ENCODE results near the gene GPSM1.

GPSM1 gene

GRCh38 chr9:136402067-136402466 lies 74.7 kb downstream of the GPSM1 start:
- DNase-seq, result no peak
- no peak overlapping the region for H3K9ac ChIP-seq (ENCODE audit: low read depth, low read length)

GRCh38 chr9:136403538-136403914 lies 76.2 kb downstream of the GPSM1 start:
- no peak for TF ChIP-seq EZH2 (IDR thresholded peaks at IDR 0.05; ENCODE audit: borderline replicate concordance, low read depth, low read length, severe bottlenecking)
- TF ChIP-seq, protein P1, sequence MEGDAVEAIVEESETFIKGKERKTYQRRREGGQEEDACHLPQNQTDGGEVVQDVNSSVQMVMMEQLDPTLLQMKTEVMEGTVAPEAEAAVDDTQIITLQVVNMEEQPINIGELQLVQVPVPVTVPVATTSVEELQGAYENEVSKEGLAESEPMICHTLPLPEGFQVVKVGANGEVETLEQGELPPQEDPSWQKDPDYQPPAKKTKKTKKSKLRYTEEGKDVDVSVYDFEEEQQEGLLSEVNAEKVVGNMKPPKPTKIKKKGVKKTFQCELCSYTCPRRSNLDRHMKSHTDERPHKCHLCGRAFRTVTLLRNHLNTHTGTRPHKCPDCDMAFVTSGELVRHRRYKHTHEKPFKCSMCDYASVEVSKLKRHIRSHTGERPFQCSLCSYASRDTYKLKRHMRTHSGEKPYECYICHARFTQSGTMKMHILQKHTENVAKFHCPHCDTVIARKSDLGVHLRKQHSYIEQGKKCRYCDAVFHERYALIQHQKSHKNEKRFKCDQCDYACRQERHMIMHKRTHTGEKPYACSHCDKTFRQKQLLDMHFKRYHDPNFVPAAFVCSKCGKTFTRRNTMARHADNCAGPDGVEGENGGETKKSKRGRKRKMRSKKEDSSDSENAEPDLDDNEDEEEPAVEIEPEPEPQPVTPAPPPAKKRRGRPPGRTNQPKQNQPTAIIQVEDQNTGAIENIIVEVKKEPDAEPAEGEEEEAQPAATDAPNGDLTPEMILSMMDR (IDR thresholded peaks at IDR 0.05; ENCODE audit: borderline replicate concordance, extremely low read depth, low read length, poor library complexity, severe bottlenecking), result no peak
- ATAC-seq (ENCODE audit: insufficient read depth, low read depth) (no peak), DNase-seq (no peak)
- H3K4me1 ChIP-seq (ENCODE audit: insufficient read depth, low read length), result peaks cover 22% of the 10 kb centered on the region
- H4K20me1 ChIP-seq (ENCODE audit: insufficient read depth, low read length), result peaks cover 8% of the 10 kb centered on the region
- H3K27ac ChIP-seq (ENCODE audit: low read length), result no peak overlapping the region; the same call in 1 of the 2 replicates
- H3K79me2 ChIP-seq (ENCODE audit: insufficient read depth, low read length), result peaks cover 20% of the 10 kb centered on the region
- no peak overlapping the region for H3K4me3 ChIP-seq (ENCODE audit: low read depth in 1 of 2, low read length in 2 of 2)
- H3K4me2 ChIP-seq (ENCODE audit: insufficient read depth, low read length), result no peak overlapping the region
- H3K27me3 ChIP-seq (ENCODE audit: insufficient read depth, low read length, poor library complexity), result no peaks in the 10 kb centered on the region
- peaks cover 58% of the 10 kb centered on the region for H3K36me3 ChIP-seq (ENCODE audit: insufficient read depth, low read length)
- no peak overlapping the region for H3K9ac ChIP-seq (ENCODE audit: low read depth, low read length)
- H3K9me3 ChIP-seq (ENCODE audit: insufficient read depth, low read length, severe bottlenecking), result no peaks in the 10 kb centered on the region
- H2AFZ ChIP-seq (ENCODE audit: low read depth, low read length), result no peak overlapping the region

More at GRCh38 chr9:136402067-136402466, 74.7 kb downstream of the GPSM1 start:
- H3K9me3 ChIP-seq (ENCODE audit: insufficient read depth, low read length, severe bottlenecking), result no peaks in the 10 kb centered on the region
- H3K27ac ChIP-seq (ENCODE audit: low read length), result no peak overlapping the region
- no peak overlapping the region for H3K4me3 ChIP-seq (ENCODE audit: low read depth in 1 of 2, low read length in 2 of 2)
- ATAC-seq (ENCODE audit: insufficient read depth, low read depth), result no peak
- peaks cover 59% of the 10 kb centered on the region for H3K36me3 ChIP-seq (ENCODE audit: insufficient read depth, low read length)
- no peak overlapping the region for H3K4me2 ChIP-seq (ENCODE audit: insufficient read depth, low read length)
- H3K27me3 ChIP-seq (ENCODE audit: insufficient read depth, low read length, poor library complexity), result no peaks in the 10 kb centered on the region
- H3K79me2 ChIP-seq (ENCODE audit: insufficient read depth, low read length), result peaks cover 26% of the 10 kb centered on the region
- H4K20me1 ChIP-seq (ENCODE audit: insufficient read depth, low read length), result peaks cover 13% of the 10 kb centered on the region
- no peak for TF ChIP-seq EZH2 (IDR thresholded peaks at IDR 0.05; ENCODE audit: borderline replicate concordance, low read depth, low read length, severe bottlenecking)
- TF ChIP-seq, protein P1 (IDR thresholded peaks at IDR 0.05; ENCODE audit: borderline replicate concordance, extremely low read depth, low read length, poor library complexity, severe bottlenecking), result no peak
- peaks cover 27% of the 10 kb centered on the region for H3K4me1 ChIP-seq (ENCODE audit: insufficient read depth, low read length)
- H2AFZ ChIP-seq (ENCODE audit: low read depth, low read length), result no peak overlapping the region

GRCh38 chr9:136403915-136404800 lies 76.8 kb downstream of the GPSM1 start:
- Histone ChIP-seq H3K4me2 (ENCODE audit: insufficient read depth, low read length) (no peak overlapping the region), H3K4me3 (ENCODE audit: low read depth in 1 of 2, low read length in 2 of 2) (no peak overlapping the region), H3K9me3 (ENCODE audit: insufficient read depth, low read length, severe bottlenecking) (no peaks in the 10 kb centered on the region), H3K36me3 (ENCODE audit: insufficient read depth, low read length) (peaks cover 56% of the 10 kb centered on the region), H4K20me1 (ENCODE audit: insufficient read depth, low read length) (peaks cover 8% of the 10 kb centered on the region; the same call in 1 of the 2 replicates), H3K27me3 (ENCODE audit: insufficient read depth, low read length, poor library complexity) (no peaks in the 10 kb centered on the region), H3K9ac (ENCODE audit: low read depth, low read length) (no peak overlapping the region), H3K4me1 (ENCODE audit: insufficient read depth, low read length) (peaks cover 21% of the 10 kb centered on the region), H2AFZ (ENCODE audit: low read depth, low read length) (no peak overlapping the region), H3K79me2 (ENCODE audit: insufficient read depth, low read length) (peaks cover 19% of the 10 kb centered on the region), H3K27ac (ENCODE audit: low read length) (no peak overlapping the region; the same call in 1 of the 2 replicates)
- DNase-seq, result no peak
- no peak for ATAC-seq (ENCODE audit: insufficient read depth, low read depth)
- no peak for TF ChIP-seq EZH2 (IDR thresholded peaks at IDR 0.05; ENCODE audit: borderline replicate concordance, low read depth, low read length, severe bottlenecking)

- no peak overlapping the region for H3K4me2 ChIP-seq (ENCODE audit: insufficient read depth, low read length)
- DNase-seq, result no peak
- no peaks in the 10 kb centered on the region for H3K9me3 ChIP-seq (ENCODE audit: insufficient read depth, low read length, severe bottlenecking)
- H3K36me3 ChIP-seq (ENCODE audit: insufficient read depth, low read length), result peaks cover 56% of the 10 kb centered on the region
- no peaks in the 10 kb centered on the region for H3K27me3 ChIP-seq (ENCODE audit: insufficient read depth, low read length, poor library complexity)
- no peak overlapping the region for H2AFZ ChIP-seq (ENCODE audit: low read depth, low read length)
- H4K20me1 ChIP-seq (ENCODE audit: insufficient read depth, low read length), result peaks cover 3% of the 10 kb centered on the region; the same call in 1 of the 2 replicates
- ATAC-seq (ENCODE audit: insufficient read depth, low read depth), result no peak
- H3K79me2 ChIP-seq (ENCODE audit: insufficient read depth, low read length), result peaks cover 18% of the 10 kb centered on the region
- H3K27ac ChIP-seq (ENCODE audit: low read length), result no peak overlapping the region
- H3K9ac ChIP-seq (ENCODE audit: low read depth, low read length), result no peak overlapping the region
- TF ChIP-seq EZH2 (IDR thresholded peaks at IDR 0.05; ENCODE audit: borderline replicate concordance, low read depth, low read length, severe bottlenecking), result no peak
- TF ChIP-seq, protein P1 (IDR thresholded peaks at IDR 0.05; ENCODE audit: borderline replicate concordance, extremely low read depth, low read length, poor library complexity, severe bottlenecking), result no peak
- peaks cover 24% of the 10 kb centered on the region for H3K4me1 ChIP-seq (ENCODE audit: insufficient read depth, low read length)
- no peak overlapping the region for H3K4me3 ChIP-seq (ENCODE audit: low read depth in 1 of 2, low read length in 2 of 2)
Measured at GRCh38 chr9:136404801-136405136, 77.4 kb downstream of the GPSM1 start.

All from DND-41 (cell line).